Neutrophil (primary cell): ENCODE data around the gene CCDC57.
A peak's percentile ranks its signal among the peaks of the same experiment; 100 is the strongest.

Experiments used
- H3K27ac ChIP-seq: fragments of 200-600 bp; sonication (generic); 2 replicates; pipeline ENCODE4 v1.5.1; 2016; ENCODE audit warnings: mild to moderate bottlenecking, moderate library complexity
- H3K27me3 ChIP-seq: fragments of 200-600 bp; sonication (generic); 2 replicates; pipeline ENCODE4 v1.6.0; 2016; ENCODE audit warnings: mild to moderate bottlenecking
- H3K36me3 ChIP-seq: fragments of 200-600 bp; sonication (generic); 2 replicates; pipeline ENCODE4 v1.5.1; 2017
- H3K4me1 ChIP-seq, 2 experiments: fragments of 200-600 bp in 1 of 2; sonication (generic) in 1 of 2; 1 replicate in 1 of 2; 2 replicates in 1 of 2; pipeline versions ENCODE4 v1.5.1 to v1.6.1; 2013 to 2016; ENCODE audit warnings: low read depth in 1 of 2, low read length in 1 of 2, mild to moderate bottlenecking in 1 of 2, moderate library complexity in 1 of 2; ENCODE audit not compliant: control insufficient read depth in 1 of 2, insufficient read depth in 1 of 2
- H3K4me3 ChIP-seq, 2 experiments: fragments of 200-600 bp in 1 of 2; sonication (generic) in 1 of 2; 1 replicate in 1 of 2; 2 replicates in 1 of 2; pipeline ENCODE4 v1.5.1; 2013 to 2016; ENCODE audit warnings: low read depth in 1 of 2, low read length in 1 of 2, mild to moderate bottlenecking in 1 of 2, moderate library complexity in 1 of 2
- H3K9me3 ChIP-seq: fragments of 200-600 bp; sonication (generic); 2 replicates; pipeline ENCODE4 v1.5.1; 2016
- TF ChIP-seq, protein P1 (sequence below): fragments of 200-600 bp; sonication (generic); IDR thresholded peaks from 2 replicates; pipeline ENCODE4 v1.5.1; 2016; ENCODE audit warnings: antibody characterized with exemption

Gene CCDC57

GRCh38 chr17:82232876-82233785, 20.5 kb upstream of the CCDC57 start:
- Histone ChIP-seq H3K27ac (peak overlapping the region; percentile 100), H3K27me3 (no peaks in the 10 kb centered on the region), H3K4me1 (peaks cover 71 to 75% of the 10 kb centered on the region in 2 experiments), H3K9me3 (no peaks in the 10 kb centered on the region), H3K36me3 (peaks cover 76% of the 10 kb centered on the region), H3K4me3 (peak overlapping the region; percentile 45 to 99)
- TF ChIP-seq, protein P1, sequence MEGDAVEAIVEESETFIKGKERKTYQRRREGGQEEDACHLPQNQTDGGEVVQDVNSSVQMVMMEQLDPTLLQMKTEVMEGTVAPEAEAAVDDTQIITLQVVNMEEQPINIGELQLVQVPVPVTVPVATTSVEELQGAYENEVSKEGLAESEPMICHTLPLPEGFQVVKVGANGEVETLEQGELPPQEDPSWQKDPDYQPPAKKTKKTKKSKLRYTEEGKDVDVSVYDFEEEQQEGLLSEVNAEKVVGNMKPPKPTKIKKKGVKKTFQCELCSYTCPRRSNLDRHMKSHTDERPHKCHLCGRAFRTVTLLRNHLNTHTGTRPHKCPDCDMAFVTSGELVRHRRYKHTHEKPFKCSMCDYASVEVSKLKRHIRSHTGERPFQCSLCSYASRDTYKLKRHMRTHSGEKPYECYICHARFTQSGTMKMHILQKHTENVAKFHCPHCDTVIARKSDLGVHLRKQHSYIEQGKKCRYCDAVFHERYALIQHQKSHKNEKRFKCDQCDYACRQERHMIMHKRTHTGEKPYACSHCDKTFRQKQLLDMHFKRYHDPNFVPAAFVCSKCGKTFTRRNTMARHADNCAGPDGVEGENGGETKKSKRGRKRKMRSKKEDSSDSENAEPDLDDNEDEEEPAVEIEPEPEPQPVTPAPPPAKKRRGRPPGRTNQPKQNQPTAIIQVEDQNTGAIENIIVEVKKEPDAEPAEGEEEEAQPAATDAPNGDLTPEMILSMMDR, result no peak

GRCh38 chr17:82232322-82232820, 19.7 kb upstream of the CCDC57 start:
- TF ChIP-seq, protein P1, result no peak
- H3K27ac ChIP-seq, result peak overlapping the region; percentile 100
- peaks cover 71 to 75% of the 10 kb centered on the region in 2 experiments for H3K4me1 ChIP-seq
- peaks cover 69% of the 10 kb centered on the region for H3K36me3 ChIP-seq
- H3K9me3 ChIP-seq, result no peaks in the 10 kb centered on the region
- no peaks in the 10 kb centered on the region for H3K27me3 ChIP-seq
- H3K4me3 ChIP-seq, result peak overlapping the region; percentile 98 to 99

GRCh38 chr17:82231562-82232321, 19.1 kb upstream of the CCDC57 start:
- TF ChIP-seq, protein P1, result peak; percentile 50
- Histone ChIP-seq H3K9me3 (no peaks in the 10 kb centered on the region), H3K36me3 (peaks cover 62% of the 10 kb centered on the region), H3K4me1 (peaks cover 71 to 75% of the 10 kb centered on the region in 2 experiments), H3K4me3 (peak overlapping the region; percentile 98 to 99), H3K27me3 (no peaks in the 10 kb centered on the region), H3K27ac (peak overlapping the region; percentile 100)

DNA sequence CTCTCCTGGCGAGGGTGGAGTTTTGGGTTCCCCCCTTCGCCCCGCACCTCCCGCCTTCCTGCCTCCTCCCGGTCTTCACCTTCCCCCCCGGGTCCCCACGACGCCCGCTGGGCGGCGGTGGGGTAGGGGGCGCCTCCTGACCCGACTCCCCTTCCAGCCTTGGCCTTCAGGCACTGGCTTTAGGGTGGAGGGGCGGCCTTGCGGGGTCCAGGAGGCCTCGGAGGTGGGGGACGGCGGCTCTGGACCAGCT, 18.6 kb upstream of the CCDC57 start:
- peaks cover 71 to 75% of the 10 kb centered on the region in 2 experiments for H3K4me1 ChIP-seq
- H3K9me3 ChIP-seq, result no peaks in the 10 kb centered on the region
- peaks cover 57% of the 10 kb centered on the region for H3K36me3 ChIP-seq
- H3K27ac ChIP-seq, result peak overlapping the region; percentile 100
- peak overlapping the region; percentile 98 to 99 for H3K4me3 ChIP-seq
- TF ChIP-seq, protein P1, result no peak
- H3K27me3 ChIP-seq, result no peaks in the 10 kb centered on the region

- Histone ChIP-seq H3K4me1 (peaks cover 71 to 75% of the 10 kb centered on the region in 2 experiments), H3K27ac (peak overlapping the region; percentile 100), H3K4me3 (peak overlapping the region; percentile 98 to 99), H3K9me3 (no peaks in the 10 kb centered on the region), H3K27me3 (no peaks in the 10 kb centered on the region), H3K36me3 (peaks cover 53% of the 10 kb centered on the region)
- TF ChIP-seq, protein P1, result peak; percentile 96
Observed at GRCh38 chr17:82230609-82231311, 18.1 kb upstream of the CCDC57 start.
